HEK293 (cell line): ENCODE data around the gene KIAA0753.

Experiments used
- GLIS1 ChIP-seq: fragments of 450-650 bp; formaldehyde crosslinking; IDR thresholded peaks from 2 replicates; pipeline ENCODE4 v1.5.1; 2016; ENCODE audit warnings: missing biosample characterization, missing genetic modification characterization
- KLF7 ChIP-seq: fragments of 450-650 bp; formaldehyde crosslinking; IDR thresholded peaks from 2 replicates; pipeline ENCODE4 v1.5.1; 2016; ENCODE audit warnings: missing biosample characterization, missing genetic modification characterization, borderline replicate concordance
- RBAK ChIP-seq: fragments of 450-650 bp; formaldehyde crosslinking; IDR thresholded peaks from 2 replicates; pipeline ENCODE4 v1.5.1; 2016; ENCODE audit warnings: missing biosample characterization, missing genetic modification characterization
- TCF7L2 ChIP-seq: IDR thresholded peaks from 2 replicates; pipeline ENCODE4 v1.6.1; 2011; ENCODE audit warnings: low read depth, mild to moderate bottlenecking, inconsistent platforms, low read length, moderate library complexity, borderline replicate concordance
- YY1 ChIP-seq: fragments of 450-650 bp; formaldehyde crosslinking; IDR thresholded peaks from 2 replicates; pipeline ENCODE4 v1.5.1; 2018; ENCODE audit warnings: missing biosample characterization, missing genetic modification characterization
- ZFP3 ChIP-seq: fragments of 450-650 bp; formaldehyde crosslinking; IDR thresholded peaks from 2 replicates; pipeline ENCODE4 v1.5.1; 2016; ENCODE audit warnings: low read depth, missing biosample characterization, missing genetic modification characterization
- ZNF146 ChIP-seq: fragments of 450-650 bp; formaldehyde crosslinking; IDR thresholded peaks from 2 replicates; pipeline ENCODE4 v1.5.1; 2016; ENCODE audit warnings: missing biosample characterization, missing genetic modification characterization
- ZNF24 ChIP-seq: fragments of 450-650 bp; formaldehyde crosslinking; IDR thresholded peaks from 2 replicates; pipeline ENCODE4 v1.5.1; 2016; ENCODE audit warnings: missing biosample characterization, missing genetic modification characterization
- ZNF366 ChIP-seq: fragments of 450-650 bp; formaldehyde crosslinking; conservative IDR thresholded peaks from 2 replicates; pipeline ENCODE4 v1.5.1; 2016; ENCODE audit warnings: missing biosample characterization, missing genetic modification characterization
- ZNF623 ChIP-seq: fragments of 450-650 bp; formaldehyde crosslinking; IDR thresholded peaks from 2 replicates; pipeline ENCODE4 v1.5.1; 2016; ENCODE audit warnings: missing biosample characterization, missing genetic modification characterization
- ZNF670 ChIP-seq: fragments of 450-650 bp; formaldehyde crosslinking; IDR thresholded peaks from 2 replicates; pipeline ENCODE4 v1.5.1; 2016; ENCODE audit warnings: missing biosample characterization, missing genetic modification characterization, low read depth
- TF ChIP-seq, protein P1 (sequence below): fragments of 450-650 bp; formaldehyde crosslinking; IDR thresholded peaks from 2 replicates; pipeline ENCODE4 v1.5.1; 2016; ENCODE audit warnings: missing biosample characterization, missing genetic modification characterization

DNA sequence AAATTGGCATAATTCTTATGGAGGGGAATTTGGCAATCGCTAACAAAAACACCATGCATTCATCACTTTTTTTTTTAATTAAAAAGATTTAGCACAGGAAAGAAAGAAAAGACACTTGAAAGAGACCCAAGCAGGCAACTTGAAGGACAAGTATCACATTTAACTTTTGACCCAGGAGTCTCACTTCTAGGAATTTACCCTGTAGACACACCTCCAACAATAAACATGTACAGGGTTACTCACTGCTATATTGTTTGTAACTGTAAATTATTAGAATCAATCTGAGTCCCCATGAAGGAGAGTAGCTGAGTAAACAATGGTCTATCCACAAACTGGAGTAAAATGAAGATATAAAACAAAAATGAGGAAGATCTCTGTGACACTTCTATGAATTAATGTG, 10.1 kb downstream of the KIAA0753 start:
- TF ChIP-seq KLF7 (tag by site-specific recombination) (no peak), ZNF366 (tag by site-specific recombination) (no peak), RBAK (tag by site-specific recombination) (no peak), GLIS1 (no peak), ZFP3 (no peak), ZNF146 (tag by site-specific recombination) (no peak), ZNF670 (tag by site-specific recombination) (no peak), ZNF24 (tag by site-specific recombination) (no peak), ZNF623 (no peak), YY1 (tag by site-specific recombination) (no peak), TCF7L2 (no peak)
- TF ChIP-seq, protein P1, sequence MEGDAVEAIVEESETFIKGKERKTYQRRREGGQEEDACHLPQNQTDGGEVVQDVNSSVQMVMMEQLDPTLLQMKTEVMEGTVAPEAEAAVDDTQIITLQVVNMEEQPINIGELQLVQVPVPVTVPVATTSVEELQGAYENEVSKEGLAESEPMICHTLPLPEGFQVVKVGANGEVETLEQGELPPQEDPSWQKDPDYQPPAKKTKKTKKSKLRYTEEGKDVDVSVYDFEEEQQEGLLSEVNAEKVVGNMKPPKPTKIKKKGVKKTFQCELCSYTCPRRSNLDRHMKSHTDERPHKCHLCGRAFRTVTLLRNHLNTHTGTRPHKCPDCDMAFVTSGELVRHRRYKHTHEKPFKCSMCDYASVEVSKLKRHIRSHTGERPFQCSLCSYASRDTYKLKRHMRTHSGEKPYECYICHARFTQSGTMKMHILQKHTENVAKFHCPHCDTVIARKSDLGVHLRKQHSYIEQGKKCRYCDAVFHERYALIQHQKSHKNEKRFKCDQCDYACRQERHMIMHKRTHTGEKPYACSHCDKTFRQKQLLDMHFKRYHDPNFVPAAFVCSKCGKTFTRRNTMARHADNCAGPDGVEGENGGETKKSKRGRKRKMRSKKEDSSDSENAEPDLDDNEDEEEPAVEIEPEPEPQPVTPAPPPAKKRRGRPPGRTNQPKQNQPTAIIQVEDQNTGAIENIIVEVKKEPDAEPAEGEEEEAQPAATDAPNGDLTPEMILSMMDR (tag by site-specific recombination), result no peak
